GM21619 (cell line): ENCODE results near the gene TRAF5.
"Not testable (repeated sequence)": the region's sequence is repeated elsewhere in the genome, so short reads cannot be mapped to it uniquely, and the experiment has no call there.

ENCODE experiments used
- ATAC-seq: cut with Tn5 transposase; IDR thresholded peaks from one replicate; pipeline ENCODE4 v1.9.1; 2021; ENCODE audit not compliant: unreplicated experiment

TRAF5 gene, protein sequence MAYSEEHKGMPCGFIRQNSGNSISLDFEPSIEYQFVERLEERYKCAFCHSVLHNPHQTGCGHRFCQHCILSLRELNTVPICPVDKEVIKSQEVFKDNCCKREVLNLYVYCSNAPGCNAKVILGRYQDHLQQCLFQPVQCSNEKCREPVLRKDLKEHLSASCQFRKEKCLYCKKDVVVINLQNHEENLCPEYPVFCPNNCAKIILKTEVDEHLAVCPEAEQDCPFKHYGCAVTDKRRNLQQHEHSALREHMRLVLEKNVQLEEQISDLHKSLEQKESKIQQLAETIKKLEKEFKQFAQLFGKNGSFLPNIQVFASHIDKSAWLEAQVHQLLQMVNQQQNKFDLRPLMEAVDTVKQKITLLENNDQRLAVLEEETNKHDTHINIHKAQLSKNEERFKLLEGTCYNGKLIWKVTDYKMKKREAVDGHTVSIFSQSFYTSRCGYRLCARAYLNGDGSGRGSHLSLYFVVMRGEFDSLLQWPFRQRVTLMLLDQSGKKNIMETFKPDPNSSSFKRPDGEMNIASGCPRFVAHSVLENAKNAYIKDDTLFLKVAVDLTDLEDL

DNA sequence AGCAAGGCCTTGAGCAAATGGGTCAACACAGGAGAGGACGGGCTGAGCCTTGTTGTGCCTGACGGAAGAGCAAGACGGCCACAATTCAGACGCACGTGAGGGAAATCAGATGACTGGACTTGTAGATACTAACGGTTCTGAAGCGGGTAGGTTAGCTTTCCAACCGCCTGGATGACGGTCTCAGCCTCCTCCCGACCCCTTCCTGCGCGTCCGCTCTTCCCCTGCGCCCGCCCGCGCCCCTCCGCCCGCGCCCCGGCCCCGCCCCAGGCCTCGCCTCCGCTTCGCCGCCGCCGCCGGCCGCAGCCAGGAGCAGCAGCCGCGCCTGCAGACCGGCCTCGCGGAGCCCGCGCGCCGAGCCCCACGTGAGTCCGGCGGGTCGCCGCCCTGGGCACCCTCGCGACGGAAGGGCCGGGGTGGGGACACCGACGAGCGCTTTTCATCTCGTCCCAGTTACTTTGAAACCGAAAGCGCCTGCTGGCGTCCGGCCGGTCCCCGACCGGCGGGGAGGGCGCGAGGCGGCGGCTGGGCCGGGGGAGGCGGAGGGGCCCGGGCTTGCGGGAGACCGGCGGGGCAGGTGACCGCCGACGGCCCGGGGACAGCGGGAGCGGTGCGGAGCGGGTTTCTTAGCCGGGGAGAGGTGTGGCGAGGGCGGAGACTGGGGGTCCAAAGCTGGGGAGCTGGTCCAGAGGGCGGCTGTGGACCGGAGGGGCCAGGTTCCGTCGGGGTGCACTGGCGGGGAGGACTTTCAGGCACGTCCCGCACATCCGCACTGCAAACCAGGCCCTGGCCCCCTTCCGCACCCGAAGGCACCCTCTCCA, at the start of gene TRAF5:
Gene TRAF5 (plus strand): TSS at position 306 of the 818 bp plus-strand sequence. CDS start 26,407 bp downstream, outside the sequence.
- peak; percentile 26 for ATAC-seq

DNA sequence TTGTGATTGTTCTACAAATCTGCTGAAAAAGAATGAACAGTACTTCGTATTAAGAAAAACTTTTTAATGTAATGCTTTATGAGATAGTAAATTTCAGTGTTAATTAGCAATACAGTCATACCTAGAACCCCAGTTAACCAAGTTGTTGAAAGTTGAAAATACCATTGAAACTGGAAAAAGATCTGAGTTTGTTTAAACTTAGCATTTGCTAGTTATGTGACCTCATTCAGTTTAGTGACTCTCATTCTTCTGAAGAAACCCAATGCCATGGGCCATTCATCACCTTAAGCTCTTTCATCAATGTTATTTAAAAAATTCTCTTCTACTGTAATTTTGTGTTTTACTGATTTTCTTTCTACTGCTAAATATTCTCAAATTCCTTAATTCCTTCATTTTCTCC, 47.3 kb upstream of the TRAF5 start:
- ATAC-seq = no peak

DNA sequence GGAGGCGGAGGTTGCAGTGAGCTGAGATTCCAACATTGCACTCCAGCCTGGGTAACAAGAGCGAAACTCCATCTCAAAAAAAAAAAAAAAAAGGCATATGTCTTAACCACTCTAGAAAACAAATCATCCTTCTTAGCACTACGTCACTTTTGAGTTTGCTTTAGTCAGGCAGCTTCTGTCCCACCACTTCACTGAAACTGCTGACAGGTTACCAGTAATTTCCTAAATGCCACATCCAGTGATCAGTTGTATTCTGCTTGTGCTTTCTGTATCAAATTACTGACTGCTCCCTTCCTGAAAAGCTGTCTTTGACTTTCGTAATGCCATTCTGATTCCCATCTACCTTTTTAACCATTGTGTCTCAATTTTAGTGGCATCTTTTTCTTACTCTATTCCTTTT, 45.7 kb upstream of the TRAF5 start:
- ATAC-seq = no peak

DNA sequence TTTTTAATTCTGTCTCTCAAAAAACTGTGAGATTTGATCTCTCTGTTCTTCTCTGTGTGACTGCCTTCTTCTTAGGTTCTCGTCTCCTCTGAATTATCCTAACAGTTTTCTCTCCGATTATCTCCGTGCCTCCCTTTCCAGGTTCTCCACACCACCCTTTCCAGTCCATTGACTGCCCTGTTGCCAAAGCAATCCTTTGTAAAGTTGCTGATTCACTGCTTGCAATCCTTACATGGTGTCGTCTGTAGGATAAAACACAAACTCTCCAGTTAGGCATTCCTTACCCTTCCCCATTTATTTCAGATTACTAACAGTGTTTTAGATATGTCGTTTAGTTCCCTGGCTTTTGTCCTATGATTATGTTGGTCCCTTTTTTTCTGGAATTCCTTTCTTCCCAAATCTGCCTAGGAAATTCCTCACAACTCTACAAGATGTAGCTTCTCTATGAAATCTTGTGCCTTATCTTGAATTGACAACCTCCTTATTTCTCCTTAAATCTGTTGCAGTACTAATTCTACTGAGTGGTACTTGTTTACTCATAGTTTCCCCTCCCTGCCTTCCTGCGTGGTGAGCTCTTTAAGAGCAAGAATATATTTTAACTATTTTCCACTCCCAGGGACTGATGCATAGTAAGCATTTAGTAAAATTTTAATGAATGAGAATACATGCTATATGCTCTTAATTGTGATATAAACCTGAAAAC, 45.2 kb upstream of the TRAF5 start:
- ATAC-seq = no peak

DNA sequence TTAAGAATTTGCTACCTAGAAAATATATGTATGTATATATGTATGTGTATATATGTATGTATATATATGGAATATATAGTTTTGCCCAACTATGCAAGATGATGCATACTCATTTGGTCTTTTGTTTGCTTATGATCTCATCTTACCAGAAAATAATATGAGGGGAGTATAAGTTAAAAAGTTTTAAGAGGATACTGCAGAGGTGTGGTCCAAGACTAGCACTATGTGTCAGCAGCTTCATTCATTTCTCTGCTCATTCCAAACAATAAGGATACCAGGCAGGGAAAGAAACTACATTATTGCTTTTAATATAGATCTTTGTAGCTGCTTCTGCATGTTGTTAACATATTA, 44.6 kb upstream of the TRAF5 start:
- no peak for ATAC-seq

DNA sequence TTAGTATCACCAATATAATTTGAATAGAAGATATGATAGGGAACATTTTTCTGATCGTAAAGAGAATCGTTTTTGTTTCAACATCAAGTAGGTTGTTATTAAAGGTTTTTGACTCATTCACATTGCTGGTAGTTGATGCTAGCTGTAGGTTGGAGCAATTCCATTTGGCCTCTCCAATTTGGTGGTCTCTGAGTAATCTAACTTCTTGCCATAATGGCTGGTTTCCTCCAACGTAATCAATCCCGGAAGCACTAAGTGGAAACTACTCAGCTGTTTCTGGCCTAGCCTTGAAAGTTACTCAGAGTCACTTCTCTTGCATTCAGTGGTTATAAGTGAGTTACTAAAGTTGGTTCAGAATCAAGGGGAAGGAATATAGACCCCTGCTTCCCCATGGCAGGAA, 41.4 kb upstream of the TRAF5 start:
- no peak for ATAC-seq

DNA sequence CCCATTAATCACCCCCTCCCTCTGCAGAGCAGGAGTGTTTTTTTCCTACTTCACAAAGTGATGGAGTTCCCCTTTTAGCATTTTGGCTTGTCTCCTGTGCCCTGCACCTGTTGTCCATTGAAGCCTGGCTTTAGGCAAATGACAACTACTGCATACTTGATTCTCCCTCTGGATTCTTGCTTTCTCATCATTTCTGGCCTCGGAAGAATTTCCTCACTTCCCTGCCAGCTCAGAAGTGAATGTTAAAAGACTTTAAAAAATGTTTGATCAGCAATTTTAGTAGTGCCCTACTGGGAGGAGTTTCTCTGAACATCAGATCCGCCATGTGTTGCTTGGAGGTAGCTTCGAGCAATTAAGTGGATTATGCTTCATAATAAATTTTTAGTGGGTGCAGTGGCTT, 39.4 kb upstream of the TRAF5 start:
- ATAC-seq = no peak

DNA sequence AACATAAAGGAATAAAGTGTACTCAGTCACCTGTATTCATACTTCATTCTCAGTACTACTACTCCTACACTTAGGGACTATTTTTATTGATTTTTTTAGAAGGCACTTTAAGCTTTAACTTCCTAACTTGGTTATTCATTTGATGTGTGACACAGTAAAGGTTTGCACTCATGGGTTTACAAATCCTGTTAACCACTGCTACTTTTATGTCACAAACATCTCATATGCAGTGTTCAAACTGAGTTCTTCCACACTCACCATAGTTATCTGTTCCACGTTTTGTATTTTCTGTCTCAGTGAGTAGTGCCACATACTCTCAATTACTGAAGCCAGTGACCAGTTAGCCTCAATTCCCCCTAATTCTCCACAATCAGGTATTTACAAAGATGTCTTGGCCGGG, 34.2 kb upstream of the TRAF5 start:
- no peak for ATAC-seq

DNA sequence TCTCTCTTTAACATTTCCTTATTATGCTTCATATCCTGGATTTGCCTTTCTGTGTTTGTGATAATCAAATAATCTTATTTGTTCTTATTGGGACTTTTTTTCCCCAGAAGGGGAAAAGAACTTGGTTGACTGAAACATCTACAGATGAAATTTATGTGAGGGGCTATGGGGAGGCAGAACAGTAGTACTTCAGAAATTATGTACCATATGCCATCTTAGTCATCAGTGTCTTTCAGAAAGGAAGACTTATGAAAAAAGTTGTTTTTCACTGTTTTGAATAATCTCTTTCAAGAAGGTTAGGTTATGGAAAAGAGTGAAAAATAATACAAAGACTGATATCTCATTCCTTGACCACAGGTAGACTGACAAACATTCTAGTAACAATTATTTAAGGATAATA, 30.2 kb upstream of the TRAF5 start:
- no peak for ATAC-seq

DNA sequence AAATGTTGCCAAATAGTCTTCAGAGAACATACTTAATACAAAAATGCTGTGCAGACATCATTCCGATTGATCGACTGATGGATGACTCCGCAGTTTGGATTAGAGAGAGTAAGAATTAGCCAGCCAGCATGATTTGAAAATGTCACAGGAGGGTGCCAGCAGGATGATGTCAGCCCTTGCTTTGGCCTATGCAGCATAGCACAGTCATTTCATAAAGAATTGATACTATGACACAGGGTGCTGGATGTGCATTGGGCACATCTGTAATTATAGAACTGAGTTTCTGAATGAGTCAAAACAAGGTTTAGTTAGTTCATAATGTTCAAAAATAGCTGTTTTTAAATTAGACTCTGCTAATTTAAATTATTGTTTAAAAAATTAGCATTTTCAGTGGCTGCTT, 21.6 kb upstream of the TRAF5 start:
- peak; percentile 99 for ATAC-seq

DNA sequence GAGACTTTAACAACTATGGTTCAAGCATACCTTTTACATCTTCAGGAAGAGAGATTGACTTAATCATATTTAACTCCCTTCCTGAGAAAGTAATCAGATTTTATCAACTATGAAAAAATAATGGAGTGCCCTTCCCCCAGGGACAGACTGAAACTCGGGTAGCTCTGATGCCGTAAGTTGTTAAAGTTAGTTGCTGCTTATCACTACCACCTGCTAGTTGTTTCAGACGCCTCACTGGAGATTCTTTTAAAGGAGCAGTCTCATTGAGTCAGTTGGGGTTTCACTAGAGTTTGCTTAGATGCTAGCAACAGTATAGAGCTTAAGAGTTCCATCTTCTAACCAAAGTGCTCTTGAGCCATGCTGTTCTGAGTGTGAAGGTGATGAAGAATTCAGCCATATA, 17.0 kb upstream of the TRAF5 start:
- ATAC-seq = no peak

DNA sequence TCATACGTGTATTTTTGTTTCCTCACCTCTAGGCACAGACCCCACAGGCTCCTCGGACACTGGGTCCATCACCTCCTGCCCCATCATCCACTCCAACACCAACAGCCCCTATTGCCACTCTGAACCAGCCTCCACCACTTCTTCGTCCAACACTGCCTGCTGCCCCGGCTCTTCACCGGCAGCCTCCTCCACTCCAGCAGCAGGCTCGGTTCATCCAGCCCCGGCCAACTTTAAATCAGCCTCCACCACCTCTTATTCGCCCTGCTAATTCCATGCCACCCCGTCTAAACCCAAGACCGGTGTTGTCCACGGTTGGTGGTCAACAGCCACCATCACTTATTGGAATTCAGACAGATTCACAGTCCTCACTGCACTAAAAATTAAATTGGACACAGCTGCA, 13.2 kb upstream of the TRAF5 start:
- no peak for ATAC-seq

DNA sequence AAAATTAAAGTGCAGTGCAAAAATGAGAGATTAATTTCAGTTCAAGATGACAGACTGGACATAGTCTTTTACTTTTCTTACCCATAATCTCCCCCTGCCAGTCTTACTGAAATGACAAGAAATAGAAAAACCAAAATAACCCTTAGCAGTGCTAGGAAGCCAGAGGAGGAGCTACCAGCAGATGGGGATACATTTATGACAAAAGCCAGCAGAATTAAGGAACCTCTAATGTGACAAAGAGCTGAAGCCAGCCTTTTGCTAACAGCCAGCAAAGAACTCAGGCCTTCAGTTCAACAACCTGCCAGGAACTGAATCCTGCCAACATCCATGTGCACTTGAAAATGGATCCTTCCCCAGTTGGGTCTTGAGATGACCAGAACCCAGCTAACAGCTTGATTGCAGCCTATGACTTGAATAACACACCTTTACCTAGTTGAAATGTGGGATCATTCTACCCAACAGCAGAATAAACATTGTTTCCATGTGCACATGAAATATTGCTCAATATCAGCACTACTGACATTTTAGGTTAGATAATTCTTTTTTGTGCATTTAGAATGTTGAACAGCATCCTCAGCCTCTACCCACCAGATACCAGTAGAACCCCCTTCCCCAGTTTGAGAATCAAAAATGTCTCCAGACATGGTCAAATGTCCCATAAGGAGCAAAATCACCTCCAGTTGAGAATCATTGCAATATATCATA, 7.9 kb upstream of the TRAF5 start:
- ATAC-seq = no peak

DNA sequence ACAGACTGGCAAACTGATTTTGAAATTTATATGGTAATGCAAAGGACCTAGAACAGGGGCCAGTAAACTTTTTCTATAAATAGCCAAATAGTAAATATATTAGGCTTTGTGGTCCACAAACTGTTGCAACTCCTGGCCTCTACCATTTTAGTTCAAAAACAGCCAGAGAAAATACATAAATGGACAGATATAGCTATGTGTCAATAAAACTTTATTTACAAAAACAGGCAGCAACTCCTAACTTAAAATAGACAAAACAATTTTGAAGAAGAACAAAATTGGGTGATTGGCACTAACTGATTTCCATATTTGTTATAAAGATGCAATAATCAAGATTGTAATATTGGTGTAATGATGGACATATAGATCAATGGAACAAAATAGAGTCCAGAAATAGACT, 6.7 kb upstream of the TRAF5 start:
- ATAC-seq = no peak

DNA sequence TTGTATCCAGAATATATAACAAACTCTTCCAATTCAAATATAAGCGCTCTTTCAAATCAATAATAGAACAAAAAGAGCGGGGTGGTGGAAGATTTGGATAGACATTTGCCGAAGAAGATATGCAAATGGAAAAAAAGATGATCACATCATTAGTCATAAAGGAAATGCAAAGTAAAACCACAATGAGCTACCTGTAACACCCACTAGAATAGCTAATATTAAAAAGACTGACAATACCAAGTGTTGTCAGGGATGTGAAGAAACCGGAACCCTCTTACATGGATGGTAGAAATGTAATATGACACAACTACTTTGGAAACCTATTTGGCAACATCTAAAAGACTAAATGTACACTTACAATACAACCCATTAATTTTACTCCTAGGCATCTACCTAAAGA, 5.7 kb upstream of the TRAF5 start:
- no peak for ATAC-seq

DNA sequence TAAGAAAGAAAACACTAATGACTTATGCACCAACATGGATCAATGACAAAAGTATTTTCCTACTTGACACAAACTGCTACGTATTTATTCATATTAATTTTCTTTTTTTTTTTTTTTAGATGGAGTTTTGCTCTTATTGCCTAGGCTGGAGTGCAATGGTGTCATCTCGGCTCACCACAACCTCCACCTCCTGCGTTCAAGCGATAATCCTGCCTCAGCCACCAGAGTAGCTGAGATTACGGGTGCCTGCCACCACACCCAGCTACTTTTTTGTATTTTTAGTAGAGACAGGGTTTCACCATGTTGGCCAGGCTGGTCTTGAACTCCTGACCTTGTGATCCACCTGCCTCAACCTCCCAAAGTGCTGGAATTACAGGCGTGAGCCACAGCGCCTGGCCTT, 5.0 kb upstream of the TRAF5 start:
- ATAC-seq = not testable (repeated sequence)

DNA sequence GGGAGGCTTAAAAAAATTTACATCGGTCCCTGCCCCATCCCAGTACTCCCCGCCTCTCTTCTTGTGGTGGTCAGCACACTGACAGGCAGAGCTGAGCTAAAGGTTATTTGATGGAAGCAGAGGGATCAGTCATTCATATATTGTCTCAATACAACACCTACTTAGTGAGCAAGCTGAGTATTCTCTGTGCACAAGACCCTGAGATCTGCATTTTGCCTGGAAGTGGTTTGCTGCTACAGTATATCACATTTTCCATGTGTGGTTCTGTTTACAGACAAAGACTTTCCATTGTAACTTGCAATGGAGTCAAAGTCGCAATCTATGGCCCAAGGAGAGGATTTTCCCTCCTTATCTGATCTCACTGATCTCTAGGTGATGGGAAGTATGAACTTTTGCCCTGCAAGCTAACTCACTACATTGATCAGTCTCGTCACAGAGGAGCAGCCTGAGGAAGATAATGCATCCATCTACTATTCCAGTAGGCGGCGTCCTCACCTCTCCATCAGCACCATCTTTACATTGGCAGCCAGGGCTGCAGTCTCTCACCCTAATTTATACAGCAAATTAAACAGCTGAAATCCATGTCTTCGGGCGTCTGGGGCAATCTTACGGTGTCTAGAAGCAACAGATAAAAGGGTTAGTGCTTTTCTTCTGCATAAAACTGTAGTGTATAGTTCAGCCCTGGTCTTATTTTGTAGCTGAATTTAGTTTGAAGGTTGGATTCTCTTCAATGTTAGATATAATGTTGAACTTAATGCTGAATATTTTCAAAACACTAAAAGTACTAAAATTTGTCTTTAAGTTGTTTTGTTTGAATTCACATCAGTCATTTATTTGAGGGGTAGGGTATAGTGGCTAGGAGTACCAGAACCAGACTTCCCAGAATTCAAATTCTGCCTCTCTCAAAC, 3.2 kb upstream of the TRAF5 start:
- ATAC-seq = peak; percentile 41

DNA sequence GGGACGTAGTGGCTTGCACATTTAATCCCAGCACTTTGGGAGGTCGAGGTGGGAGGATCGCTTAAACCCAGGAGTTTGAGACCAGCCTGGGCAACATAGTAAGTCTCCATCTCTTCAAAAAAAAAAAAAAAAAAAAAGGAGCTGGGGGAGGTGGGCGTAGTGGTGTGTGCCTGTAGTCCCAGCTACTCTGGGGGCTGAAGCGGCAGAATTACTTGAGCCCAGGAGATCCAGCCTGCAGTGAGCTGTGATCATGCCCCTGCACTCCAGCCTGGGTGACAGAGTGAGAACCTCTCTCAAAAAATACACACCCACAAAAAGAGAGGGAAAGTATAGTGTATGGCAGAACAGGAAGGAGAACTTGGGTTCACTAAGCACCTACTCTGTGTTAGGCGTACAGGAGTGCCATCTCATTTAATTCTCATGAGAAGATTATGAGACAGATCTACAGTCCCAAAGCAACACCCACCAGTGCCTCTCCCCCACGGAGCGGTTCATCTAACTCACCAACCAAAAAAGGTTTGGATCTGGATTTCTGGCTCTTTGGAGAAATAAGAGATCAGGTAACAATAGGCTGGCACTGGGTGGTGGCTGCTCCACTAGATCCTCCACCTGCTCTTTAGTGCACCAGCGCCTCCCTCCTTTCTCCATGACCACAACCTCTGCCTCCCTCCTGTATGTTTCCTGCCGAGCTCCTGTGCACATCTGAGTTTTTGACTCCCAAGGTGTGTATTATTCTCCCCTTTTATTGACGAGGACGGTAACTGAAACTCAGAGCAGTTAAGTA, 1.4 kb upstream of the TRAF5 start:
- no peak for ATAC-seq

DNA sequence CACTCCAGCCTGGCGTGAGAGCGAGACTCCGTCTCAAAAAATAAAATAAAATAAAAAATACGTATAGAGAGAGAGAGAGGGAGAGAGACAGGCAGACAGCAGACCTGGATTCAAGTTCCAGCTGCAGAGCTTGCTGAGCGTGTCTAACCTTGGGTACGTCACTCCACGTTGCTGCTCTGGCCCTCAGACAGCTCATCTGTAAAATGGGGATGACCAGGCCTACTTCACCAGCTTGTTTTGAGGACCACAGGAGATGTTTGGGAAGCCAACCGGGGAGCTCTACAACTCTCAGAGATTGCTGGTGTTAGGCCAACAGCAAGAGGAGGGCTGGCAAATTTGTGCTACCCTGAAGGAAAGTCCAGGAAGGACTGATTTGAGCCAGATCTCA, 499 bp upstream of the TRAF5 start:
- ATAC-seq = no peak
